GM12872 (cell line): Measurements from ENCODE around the gene CECR2.

Experiments used
- TF ChIP-seq, protein P1 (sequence below): IDR thresholded peaks from 3 replicates; pipeline ENCODE4 v1.5.1; 2011; ENCODE audit warnings: low read depth, mild to moderate bottlenecking, low read length, moderate library complexity; ENCODE audit not compliant: insufficient read depth

CECR2 gene

DNA sequence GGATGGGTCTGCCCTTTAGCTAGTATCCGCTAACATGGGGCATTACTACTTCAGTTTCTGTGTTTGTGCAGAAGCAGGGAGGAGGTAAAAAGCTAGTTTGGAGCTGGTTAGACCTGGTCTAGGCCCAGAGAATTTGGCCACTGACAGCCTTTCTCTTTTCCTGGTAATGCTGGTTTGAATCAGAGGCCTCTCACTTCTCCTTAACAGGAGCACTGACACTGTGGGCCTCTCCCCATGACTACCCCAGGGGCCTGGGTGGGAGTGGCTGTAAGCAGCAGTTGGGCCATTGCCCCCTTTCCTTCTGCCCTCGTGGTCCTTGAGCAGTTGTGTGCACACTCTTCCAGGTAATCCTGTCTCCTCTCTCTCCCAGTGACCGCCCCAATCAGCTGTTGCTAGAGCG is 185.6 kb downstream of the CECR2 start:
- TF ChIP-seq, protein P1, sequence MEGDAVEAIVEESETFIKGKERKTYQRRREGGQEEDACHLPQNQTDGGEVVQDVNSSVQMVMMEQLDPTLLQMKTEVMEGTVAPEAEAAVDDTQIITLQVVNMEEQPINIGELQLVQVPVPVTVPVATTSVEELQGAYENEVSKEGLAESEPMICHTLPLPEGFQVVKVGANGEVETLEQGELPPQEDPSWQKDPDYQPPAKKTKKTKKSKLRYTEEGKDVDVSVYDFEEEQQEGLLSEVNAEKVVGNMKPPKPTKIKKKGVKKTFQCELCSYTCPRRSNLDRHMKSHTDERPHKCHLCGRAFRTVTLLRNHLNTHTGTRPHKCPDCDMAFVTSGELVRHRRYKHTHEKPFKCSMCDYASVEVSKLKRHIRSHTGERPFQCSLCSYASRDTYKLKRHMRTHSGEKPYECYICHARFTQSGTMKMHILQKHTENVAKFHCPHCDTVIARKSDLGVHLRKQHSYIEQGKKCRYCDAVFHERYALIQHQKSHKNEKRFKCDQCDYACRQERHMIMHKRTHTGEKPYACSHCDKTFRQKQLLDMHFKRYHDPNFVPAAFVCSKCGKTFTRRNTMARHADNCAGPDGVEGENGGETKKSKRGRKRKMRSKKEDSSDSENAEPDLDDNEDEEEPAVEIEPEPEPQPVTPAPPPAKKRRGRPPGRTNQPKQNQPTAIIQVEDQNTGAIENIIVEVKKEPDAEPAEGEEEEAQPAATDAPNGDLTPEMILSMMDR = no peak

DNA sequence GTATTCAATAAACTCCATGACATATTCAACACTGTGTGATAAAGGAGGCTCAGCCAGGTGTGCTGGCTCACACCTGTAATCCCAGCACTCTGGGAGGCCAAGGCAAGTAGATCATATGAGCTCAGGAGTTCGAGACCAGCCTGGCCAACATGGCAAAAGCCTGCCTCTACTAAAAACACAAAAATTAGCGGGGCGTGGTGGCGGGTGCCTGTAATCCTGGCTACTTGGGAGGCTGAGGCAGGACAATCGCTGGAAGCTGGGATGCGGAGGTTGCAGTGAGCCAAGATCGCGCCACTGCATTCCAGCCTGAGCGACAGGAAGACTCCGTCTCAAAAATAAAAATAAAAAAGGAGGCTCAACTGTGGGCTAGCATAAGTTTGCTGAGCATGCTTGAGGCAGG is 189.9 kb downstream of the CECR2 start:
- TF ChIP-seq, protein P1 = no peak

DNA sequence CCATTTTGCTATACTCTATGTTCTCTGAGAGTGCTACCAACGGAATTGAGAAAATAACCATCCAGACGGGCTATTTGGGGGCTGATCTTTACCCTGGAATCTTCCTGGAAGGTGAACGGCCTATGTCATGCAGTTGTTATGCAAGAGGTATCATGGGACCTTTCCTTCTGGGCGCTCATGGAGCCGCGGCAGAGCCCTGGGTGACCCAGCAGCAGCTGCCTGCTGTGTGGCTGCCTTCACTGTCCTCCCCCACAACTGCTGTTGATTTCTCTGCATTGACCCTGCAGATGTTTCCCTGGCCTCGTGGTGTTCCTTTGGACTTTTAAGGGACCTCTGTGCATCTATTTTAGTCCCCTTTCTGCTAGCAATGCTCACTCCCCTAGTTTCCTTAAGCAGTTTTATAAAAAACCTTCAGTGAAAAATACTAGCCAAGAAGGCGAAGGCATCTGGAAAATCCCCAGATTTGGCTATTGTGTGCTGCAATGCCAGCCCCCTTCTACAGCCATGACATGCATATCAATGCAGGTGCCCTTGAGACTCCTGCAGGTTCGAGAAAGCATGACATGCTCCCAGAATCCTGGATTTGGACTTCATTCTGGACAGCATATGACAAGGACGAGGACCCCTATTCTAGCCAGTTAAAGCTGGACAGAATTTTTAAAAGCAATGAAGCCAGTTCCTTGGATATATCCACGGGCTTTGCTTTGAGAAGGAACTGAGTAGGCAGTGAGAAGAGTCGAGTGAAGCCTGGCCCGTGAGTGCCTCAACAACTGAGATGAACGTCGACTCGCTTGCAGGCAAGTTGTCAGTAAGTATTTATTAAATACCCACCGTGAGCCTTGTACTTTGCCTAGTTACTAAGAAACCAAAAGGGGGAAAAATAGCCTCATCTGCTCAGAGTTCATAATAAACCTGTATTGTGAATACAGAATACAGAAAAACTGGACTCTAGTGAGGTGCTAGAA is 193.9 kb downstream of the CECR2 start, which contains the start of gene SLC25A18:
SLC25A18 (plus strand) TSS at position 593 of the 965 bp plus-strand sequence. CDS start 16,447 bp downstream, outside the sequence.
- TF ChIP-seq, protein P1 = no peak

DNA sequence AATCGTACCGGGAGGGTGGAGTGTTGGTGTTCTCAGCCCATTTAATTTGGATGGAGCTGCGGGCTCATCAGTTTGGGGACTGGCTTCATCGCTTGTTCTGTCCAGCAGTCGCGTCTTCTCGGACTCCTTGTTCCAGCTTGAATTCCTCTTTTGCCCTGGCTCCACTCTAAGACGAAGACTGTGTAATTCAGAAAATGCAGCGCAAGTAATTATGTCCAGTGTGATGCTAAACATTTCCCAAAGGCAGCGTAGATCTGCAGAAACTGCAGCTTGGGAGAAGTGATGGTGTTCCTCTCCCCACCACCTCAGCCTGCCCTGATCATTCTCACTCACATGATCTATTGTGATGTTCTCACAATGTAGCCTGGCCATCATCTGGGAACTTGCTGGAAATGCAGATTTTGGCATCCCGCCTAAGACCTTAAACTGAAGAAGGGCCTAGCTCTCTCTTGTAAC is 194.7 kb downstream of the CECR2 start:
- TF ChIP-seq, protein P1 = no peak

DNA sequence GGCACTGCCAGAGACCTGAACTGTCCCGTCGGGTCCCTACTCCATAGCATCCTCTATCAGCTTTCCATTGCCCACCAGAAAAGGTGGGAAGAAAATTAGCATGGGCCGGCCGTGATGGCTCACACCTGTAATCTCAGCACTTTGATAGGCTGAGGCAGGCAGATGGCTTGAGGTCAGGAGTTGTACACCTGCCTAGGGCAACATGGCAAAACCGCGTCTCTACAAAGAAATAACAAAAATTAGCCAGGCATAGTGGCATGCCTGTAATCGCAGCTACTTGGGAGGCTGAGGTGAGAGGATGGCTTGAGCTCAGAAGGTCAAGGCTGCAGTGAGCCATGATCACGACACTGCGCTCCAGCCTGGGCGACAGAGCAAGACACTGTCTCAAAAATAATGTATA is 197.5 kb downstream of the CECR2 start:
- TF ChIP-seq, protein P1 = no peak

DNA sequence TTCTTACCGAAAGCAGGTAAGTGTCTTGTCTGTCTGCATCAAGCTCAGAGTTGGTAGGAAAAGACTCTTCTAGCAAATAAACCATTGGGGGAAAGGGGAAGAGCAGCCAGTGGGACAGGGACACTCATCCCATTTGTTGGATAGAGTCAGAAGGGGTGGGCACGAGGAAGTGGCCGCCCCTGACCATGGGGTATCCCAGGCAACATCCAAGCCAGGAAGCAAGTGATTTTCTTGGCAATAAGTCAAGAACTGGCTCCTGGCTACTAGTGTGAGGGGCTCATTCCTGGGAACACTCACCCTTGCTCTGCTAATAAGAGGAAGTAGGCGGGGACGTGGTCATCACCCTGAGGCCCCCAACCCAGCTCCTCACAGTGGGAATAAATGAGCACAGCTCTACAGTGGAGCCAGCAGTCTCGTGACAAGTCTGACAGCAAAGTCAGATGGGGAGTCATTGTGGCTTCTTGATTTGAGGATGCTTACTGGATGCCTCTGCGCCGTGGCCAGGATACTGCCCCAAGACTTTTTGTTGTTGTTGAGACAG is 200.8 kb downstream of the CECR2 start:
- TF ChIP-seq, protein P1 = no peak

DNA sequence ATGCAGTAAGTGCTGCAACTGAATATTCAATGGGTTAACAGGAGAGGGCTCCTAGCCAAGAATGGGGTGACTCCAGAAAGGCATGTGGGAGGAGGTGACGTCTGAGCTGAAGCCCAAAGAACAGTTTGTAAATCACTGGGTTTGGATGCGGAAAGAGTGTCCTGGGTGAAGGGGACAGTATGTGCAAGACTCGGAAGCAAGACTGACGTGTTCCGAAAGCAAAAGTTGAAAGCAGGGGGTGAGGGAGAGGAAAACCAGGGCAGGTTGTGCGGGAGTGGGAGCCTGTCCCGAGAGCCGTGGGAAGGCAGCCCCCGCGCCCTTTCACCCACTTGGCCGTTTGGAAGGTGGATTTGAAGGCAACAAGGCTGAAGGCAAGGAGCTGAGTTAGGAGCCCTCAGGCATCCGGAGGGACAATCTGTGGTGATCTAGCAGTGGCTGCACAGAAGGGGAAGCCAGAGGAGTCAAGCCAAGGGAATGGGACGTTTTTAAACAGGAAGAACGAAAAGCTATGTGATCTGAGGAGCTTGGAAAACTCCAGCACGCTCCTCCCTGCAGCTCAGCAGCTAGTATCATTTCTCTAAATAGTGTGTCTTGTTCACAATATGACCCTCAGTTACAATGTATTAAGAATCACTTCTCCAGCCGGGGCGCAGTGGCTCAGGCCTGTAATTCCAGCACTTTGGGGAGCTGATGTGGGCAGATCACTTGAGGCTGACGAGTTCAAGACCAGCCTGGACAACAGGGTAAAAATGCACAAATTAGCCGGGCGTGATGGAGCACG is 201.8 kb downstream of the CECR2 start:
- TF ChIP-seq, protein P1 = no peak
